ENCODE data around the gene FAM169A.

- TF ChIP-seq CTCF (conservative IDR thresholded peaks at IDR 0.05; ENCODE audit: low read depth, low read length): no peak
- no peak for TF ChIP-seq EZH2 (IDR thresholded peaks at IDR 0.05; ENCODE audit: low read length, unreplicated experiment)
- no peak for TF ChIP-seq EZH2phosphoT487 (IDR thresholded peaks at IDR 0.05; ENCODE audit: borderline replicate concordance, low read length)
Measured at GRCh38 chr5:74851684-74852353, 14.4 kb downstream of the FAM169A start.
